Stimulated activated naive CD8-positive, alpha-beta T cell treated with anti-CD3 and anti-CD28 coated beads, Interleukin-15, amount 100 ng/mL, for 72 hours (primary cell): ENCODE results near the gene PTPRU.
A peak's percentile ranks its signal among the peaks of the same experiment; 100 is the strongest.

Experiments
- ATAC-seq: fragments of 150-1000 bp; cut with Tn5 transposase; 2 replicates; pipeline ENCODE4 v1.10.0; 2021; ENCODE audit warnings: mild to moderate bottlenecking, moderate library complexity
- DNase-seq, 2 donors: peaks; one replicate each; pipeline ENCODE4 v3.0.0; 2021 to 2022
- H3K27ac Mint-ChIP-seq, 2 donors: one replicate each; pipeline ENCODE4 v1.8.0; 2022; ENCODE audit warnings: mild to moderate bottlenecking in 2 of 2, mixed read lengths in 2 of 2, moderate library complexity in 2 of 2
- H3K27me3 Mint-ChIP-seq: one replicate; pipeline ENCODE4 v1.8.0; 2022; ENCODE audit warnings: mixed read lengths
- H3K4me1 Mint-ChIP-seq: one replicate; pipeline ENCODE4 v1.8.0; 2022; ENCODE audit warnings: mild to moderate bottlenecking, mixed read lengths
- H3K4me3 Mint-ChIP-seq, 2 donors: one replicate each; pipeline ENCODE4 v1.8.0; 2022; ENCODE audit warnings: mild to moderate bottlenecking in 2 of 2, mixed read lengths in 2 of 2, moderate library complexity in 1 of 2
- H3K9me3 Mint-ChIP-seq, 2 donors: one replicate each; pipeline ENCODE4 v1.8.0; 2022; ENCODE audit warnings: mixed read lengths in 2 of 2

PTPRU gene

GRCh38 chr1:29235955-29236711 is at the start of gene PTPRU:
TSS of gene PTPRU (plus strand) at chr1:29236522. CDS start at chr1:29236645, 123 bp downstream.
- Mint-ChIP-seq H3K4me1 (peaks cover 19% of the 10 kb centered on the region), H3K9me3 (no peaks in the 10 kb centered on the region), H3K27ac (peak within 1 kb of the TSS in 1 of 2 donors; percentile 85), H3K4me3 (peak within 1 kb of the TSS; percentile 80 to 87), H3K27me3 (peaks cover 60% of the 10 kb centered on the region)
- peak; percentile 79 to 88 for DNase-seq
- peak; percentile 86 for ATAC-seq

GRCh38 chr1:29186707-29187106 is 49.6 kb upstream of the PTPRU start:
- Mint-ChIP-seq H3K27me3 (no peaks in the 10 kb centered on the region), H3K4me3 (no peak overlapping the region), H3K27ac (peak overlapping the region in 1 of 2 donors; percentile 24), H3K9me3 (no peaks in the 10 kb centered on the region), H3K4me1 (peaks cover 7% of the 10 kb centered on the region)
- ATAC-seq (no peak), DNase-seq (no peak)

DNA sequence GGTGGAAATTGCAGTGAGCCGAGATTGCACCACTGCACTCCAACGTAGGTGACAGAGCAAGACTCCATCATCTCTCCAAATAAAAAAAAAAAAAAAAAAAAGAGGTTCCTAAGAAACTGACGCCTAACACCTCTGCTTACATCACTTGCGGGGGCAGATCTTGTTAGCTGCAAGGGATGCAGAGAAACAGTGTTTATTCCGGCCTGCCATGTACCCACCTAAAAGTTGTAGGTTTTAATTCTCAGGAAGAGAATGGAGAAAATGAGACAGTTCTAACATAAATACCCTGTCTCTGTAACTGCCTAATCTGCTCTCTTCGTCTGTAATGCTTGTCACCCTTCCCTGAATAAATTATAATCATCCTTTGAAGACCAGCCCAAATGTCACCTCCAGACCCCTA is 45.6 kb upstream of the PTPRU start:
- Mint-ChIP-seq H3K4me1 (no peaks in the 10 kb centered on the region), H3K4me3 (no peak overlapping the region), H3K27ac (no peak overlapping the region), H3K27me3 (no peaks in the 10 kb centered on the region), H3K9me3 (no peaks in the 10 kb centered on the region)
- DNase-seq (no peak), ATAC-seq (no peak)

DNA sequence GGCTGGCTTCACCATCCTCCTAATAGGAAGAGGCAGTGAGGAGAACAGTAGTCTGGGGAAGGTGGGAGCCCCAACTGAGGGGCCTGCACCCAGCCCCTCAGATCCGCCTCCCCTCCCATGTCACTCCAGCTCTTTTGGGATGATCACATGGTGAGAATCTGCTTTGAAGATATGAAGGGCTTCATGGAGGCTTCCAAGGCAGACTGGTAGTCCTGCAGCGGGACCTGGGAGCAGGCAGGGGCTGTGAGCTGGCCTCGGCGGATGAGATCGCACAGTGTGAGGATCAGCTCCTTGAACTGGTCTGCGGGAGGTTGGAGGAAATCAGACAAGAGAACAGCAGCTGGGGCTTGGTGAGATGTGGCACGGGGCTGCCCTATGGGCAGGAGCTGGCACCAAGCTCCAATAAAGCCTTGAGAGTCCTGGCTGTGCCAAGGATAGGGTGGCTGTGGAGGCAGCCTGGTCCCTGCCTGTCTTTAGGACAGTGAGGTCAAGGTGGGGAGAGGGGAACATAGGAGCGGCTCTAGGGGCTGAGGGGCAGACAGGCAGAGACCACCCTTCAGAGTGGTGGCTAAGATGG is 42.4 kb upstream of the PTPRU start:
- no peak overlapping the region for H3K4me3 Mint-ChIP-seq
- ATAC-seq: no peak
- H3K27me3 Mint-ChIP-seq: no peaks in the 10 kb centered on the region
- peak overlapping the region in 1 of 2 donors; percentile 95 for H3K27ac Mint-ChIP-seq
- no peaks in the 10 kb centered on the region for H3K4me1 Mint-ChIP-seq
- DNase-seq: no peak
- H3K9me3 Mint-ChIP-seq: no peaks in the 10 kb centered on the region

DNA sequence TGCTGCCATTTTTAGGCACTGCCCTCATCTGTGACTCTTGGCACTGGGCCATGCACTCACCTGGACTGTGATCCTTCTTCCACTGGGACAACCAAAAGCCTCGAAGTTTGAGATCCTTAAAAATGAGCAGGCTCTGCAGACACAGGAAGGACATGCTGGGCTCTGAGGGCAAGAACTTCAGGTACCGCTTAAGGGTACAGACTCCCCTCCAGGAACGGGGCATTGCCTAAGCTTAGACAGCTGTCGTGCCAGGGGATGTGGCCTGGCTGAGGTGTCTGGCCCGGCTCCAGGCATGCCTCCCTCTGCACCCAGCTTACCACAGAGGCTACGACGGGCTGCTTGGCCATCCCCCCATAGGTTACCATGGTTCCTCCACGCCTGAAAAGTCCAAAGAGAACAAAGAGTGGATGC is 40.4 kb upstream of the PTPRU start:
- ATAC-seq (no peak), DNase-seq (no peak)
- H3K9me3 Mint-ChIP-seq: no peaks in the 10 kb centered on the region
- no peaks in the 10 kb centered on the region for H3K4me1 Mint-ChIP-seq
- no peak overlapping the region for H3K4me3 Mint-ChIP-seq
- H3K27ac Mint-ChIP-seq: no peak overlapping the region
- H3K27me3 Mint-ChIP-seq: no peaks in the 10 kb centered on the region

- ATAC-seq (no peak), DNase-seq (no peak)
- Mint-ChIP-seq H3K27me3 (no peaks in the 10 kb centered on the region), H3K4me3 (no peak overlapping the region), H3K27ac (no peak overlapping the region), H3K9me3 (no peaks in the 10 kb centered on the region), H3K4me1 (peaks cover 7% of the 10 kb centered on the region)
Measured at GRCh38 chr1:29196863-29197589, 39.3 kb upstream of the PTPRU start.

DNA sequence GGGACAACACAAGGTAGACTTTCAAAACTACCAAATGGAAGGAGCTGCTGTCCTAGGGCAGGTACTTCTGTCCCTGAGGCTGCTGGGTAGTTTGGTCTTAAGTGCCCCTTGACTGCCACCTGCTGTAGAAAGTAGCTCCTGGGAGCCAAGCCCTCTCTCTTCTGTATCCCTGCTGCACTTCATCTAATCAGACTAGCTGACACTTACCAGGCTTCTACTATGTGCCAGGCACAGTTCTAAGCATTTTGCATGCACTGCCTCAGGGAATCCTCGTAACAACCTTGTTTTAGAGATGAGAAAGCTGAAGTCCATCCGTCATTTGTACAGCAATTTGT is 38.8 kb upstream of the PTPRU start:
- Mint-ChIP-seq H3K4me1 (peaks cover 13% of the 10 kb centered on the region), H3K9me3 (no peaks in the 10 kb centered on the region), H3K4me3 (no peak overlapping the region), H3K27me3 (no peaks in the 10 kb centered on the region), H3K27ac (no peak overlapping the region)
- DNase-seq (peak; percentile 21 to 28), ATAC-seq (peak; percentile 94)

GRCh38 chr1:29197993-29198392 is 38.3 kb upstream of the PTPRU start:
- Mint-ChIP-seq H3K4me1 (peaks cover 17% of the 10 kb centered on the region), H3K9me3 (no peaks in the 10 kb centered on the region), H3K27me3 (no peaks in the 10 kb centered on the region), H3K4me3 (no peak overlapping the region), H3K27ac (peak overlapping the region in 1 of 2 donors; percentile 86)
- no peak for ATAC-seq
- DNase-seq: no peak

GRCh38 chr1:29200906-29201594 is 35.3 kb upstream of the PTPRU start:
- peaks cover 18% of the 10 kb centered on the region for H3K4me1 Mint-ChIP-seq
- no peak for ATAC-seq
- DNase-seq: no peak

GRCh38 chr1:29201595-29202051 is 34.7 kb upstream of the PTPRU start:
- Mint-ChIP-seq H3K27me3 (no peaks in the 10 kb centered on the region), H3K4me3 (no peak overlapping the region), H3K27ac (no peak overlapping the region), H3K9me3 (no peaks in the 10 kb centered on the region), H3K4me1 (peaks cover 18% of the 10 kb centered on the region)
- no peak for ATAC-seq
- no peak for DNase-seq

More at GRCh38 chr1:29200906-29201594, 35.3 kb upstream of the PTPRU start:
- no peaks in the 10 kb centered on the region for H3K27me3 Mint-ChIP-seq
- H3K4me3 Mint-ChIP-seq: no peak overlapping the region
- H3K27ac Mint-ChIP-seq: no peak overlapping the region
- no peaks in the 10 kb centered on the region for H3K9me3 Mint-ChIP-seq

DNA sequence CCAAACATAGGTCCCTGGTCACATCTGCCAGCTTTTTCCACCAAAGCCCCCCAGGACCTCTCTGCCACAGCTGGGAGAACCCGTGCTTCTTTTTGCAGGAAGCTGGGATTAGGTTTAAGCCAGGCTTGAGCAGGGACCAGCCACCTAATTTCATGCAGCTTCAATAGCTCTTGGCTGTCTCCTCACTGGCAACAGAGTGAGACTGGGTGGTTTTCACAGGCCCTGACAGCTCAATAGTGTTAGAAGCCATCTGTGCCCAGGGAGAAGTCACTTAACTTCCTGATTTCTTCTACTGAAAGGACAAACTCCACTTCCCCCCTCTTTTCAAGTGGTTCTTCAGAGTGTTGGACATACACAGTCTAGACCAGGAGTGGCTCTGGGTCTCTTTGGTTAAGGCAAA is 34.3 kb upstream of the PTPRU start:
- H3K27ac Mint-ChIP-seq: no peak overlapping the region
- H3K9me3 Mint-ChIP-seq: no peaks in the 10 kb centered on the region
- H3K27me3 Mint-ChIP-seq: no peaks in the 10 kb centered on the region
- DNase-seq: no peak
- no peak overlapping the region for H3K4me3 Mint-ChIP-seq
- H3K4me1 Mint-ChIP-seq: peaks cover 18% of the 10 kb centered on the region
- ATAC-seq: no peak

DNA sequence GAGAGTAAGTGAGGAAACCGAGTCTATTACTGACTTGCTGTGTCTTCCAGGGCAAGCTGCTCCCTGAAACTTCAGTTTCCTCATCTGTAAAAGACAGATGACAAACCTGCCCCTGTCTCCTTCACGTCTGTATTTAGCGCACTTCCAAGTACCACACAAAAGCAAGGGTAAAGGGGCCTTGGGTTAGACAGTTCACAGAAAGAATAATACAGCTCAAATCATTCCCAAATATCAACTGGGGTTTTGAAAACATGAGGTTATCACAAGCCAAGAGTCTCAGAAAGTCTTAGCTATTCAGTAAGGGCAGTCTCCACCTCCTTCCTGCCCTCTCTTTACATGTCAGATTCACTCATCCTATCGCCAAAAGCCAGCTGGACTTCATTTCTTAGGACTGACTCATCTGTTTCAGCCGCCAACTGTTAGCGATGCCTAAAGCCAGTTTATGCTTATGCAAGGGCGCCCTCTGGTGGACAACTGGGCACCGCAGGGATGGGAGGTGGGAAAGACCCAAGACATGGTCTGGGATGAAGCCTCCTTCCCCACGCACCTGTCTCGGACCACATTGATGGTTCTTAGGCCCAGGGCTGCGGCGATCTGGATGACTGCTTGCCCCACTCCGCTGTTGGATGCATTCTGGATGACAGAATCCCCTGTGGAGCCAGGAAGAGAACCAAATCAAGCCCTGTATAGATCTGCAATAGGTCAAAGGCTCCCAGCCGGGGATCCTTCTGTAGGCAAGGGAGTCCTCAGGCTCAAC is 33.6 kb upstream of the PTPRU start:
- Mint-ChIP-seq H3K27me3 (no peaks in the 10 kb centered on the region), H3K4me3 (no peak overlapping the region), H3K4me1 (peaks cover 18% of the 10 kb centered on the region), H3K27ac (no peak overlapping the region), H3K9me3 (no peaks in the 10 kb centered on the region)
- DNase-seq (peak; percentile 85), ATAC-seq (peak; percentile 95)

- Mint-ChIP-seq H3K9me3 (no peaks in the 10 kb centered on the region), H3K27ac (peak overlapping the region; percentile 15 to 58), H3K4me1 (no peaks in the 10 kb centered on the region), H3K27me3 (no peaks in the 10 kb centered on the region), H3K4me3 (no peak overlapping the region)
- no peak for DNase-seq
- ATAC-seq: no peak
Measured at GRCh38 chr1:29208442-29208841, 27.9 kb upstream of the PTPRU start.

- Mint-ChIP-seq H3K4me3 (no peak overlapping the region), H3K4me1 (no peaks in the 10 kb centered on the region), H3K27ac (peak overlapping the region; percentile 1 to 15), H3K9me3 (no peaks in the 10 kb centered on the region), H3K27me3 (no peaks in the 10 kb centered on the region)
- no peak for DNase-seq
- no peak for ATAC-seq
Measured at GRCh38 chr1:29209173-29209572, 27.1 kb upstream of the PTPRU start.
